Fibroblast of skin of back (primary cell): ENCODE measurements around the gene FHIT.

Experiments
- DNase-seq: peaks from one replicate; pipeline ENCODE4 v3.0.0-alpha.2; 2013

FHIT gene

GRCh38 chr3:59775761-59776325, 1475.4 kb downstream of the FHIT start:
- DNase-seq, result no peak

DNA sequence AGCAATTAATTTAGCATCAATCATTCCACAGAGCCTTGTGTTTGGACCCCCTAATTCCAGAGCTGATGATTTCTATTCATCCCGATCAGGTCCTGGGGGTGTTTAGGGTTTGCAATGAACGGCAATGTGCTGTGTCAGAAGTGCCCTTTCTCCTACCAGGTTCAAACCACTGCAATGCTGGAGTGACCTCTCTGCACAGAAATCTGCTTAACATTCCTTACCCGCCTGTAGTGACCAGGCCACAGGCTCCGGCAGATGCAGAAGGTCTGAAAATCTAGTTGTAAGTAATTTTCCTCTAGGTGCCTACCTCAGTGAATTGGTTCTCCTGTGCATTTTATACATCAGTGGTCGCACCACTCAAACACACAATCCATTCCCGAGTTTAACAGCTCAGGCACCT, 1476.1 kb downstream of the FHIT start:
- no peak for DNase-seq

DNA sequence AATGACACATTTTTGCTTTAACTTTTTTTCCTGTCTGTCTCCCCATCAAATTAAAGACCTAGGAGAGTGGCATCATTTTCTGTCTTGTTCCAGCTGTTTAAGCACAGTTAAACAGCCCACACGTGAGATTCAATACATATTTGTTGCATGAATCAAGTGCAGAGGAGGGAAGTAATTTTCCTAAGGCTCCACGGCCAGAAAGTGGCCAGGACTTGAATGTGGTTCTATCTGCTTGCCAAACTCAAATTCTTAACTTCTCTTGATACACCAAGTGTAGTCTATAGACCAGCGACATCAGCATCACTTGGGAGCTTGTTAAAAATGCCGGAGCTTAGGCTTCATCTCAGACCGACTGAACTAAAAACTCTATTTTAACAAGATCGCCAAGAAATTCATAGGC, 1476.6 kb downstream of the FHIT start:
- peak; percentile 83 for DNase-seq

DNA sequence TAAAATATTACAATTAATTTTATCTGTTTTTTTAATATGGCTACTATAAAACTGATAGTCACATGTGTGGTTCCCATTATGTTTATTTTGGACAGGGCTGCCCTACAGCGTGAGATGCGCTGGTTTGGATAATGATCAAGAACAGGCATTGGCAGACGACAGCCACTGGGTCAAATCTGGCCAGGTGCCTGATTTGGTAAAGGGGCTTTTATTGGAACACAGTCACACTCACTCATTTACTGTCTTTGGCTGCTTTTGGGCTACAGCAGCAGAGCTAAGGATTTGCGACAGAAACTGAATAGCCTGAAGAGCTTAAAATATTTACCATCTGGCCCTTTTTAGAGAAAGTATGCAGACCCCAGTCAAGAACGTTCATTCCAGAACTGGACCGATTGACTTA, 1477.3 kb downstream of the FHIT start:
- no peak for DNase-seq

DNA sequence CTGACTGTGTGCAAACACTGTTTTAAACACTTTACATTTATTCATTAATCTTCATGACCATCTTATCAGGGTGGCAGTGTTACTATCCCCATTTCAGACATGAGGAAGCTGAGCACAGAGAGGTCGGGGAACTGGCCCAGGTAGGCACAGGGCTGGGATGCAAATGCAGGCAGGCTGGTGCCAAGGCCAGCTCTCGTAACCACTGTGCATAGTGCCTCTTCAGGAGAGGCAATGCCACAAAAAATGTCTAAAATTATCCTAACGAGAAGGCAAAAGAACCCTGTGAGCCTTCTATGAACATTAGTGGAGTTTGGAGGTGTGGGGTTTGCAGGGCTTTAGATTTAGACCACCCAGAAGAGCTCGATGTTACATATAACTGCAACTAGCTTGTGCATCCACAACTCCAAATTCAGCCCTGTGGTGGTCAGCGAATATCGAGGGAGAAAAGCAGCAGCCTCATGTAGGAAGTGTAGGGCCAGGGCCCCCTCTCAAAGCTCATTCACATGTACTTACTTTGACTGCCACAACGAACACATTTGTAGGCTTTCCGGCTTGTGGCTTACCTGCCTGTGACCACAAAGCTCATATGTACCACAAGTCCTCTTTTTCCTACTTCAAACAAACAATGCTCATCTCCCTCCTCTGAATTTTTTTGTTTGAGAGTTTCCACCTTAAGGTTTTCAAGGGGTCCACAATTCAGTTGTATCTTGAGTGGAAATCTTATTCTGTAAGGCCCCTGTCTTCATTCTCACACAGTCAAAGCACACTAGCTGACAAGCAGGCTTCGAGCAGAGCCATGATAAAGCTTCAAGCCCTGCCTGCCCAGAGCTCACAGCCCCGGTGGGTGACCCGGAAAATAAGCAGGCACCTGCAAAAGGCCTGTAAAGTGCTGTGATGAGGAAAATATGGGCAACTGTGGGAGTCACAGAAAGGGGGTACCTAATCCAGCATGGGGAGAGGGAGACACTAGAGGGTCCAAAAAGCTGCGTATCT, 1478.5 kb downstream of the FHIT start:
- DNase-seq, result no peak

- peak; percentile 96 for DNase-seq
Observed at GRCh38 chr3:59771768-59772181, 1479.5 kb downstream of the FHIT start.

DNA sequence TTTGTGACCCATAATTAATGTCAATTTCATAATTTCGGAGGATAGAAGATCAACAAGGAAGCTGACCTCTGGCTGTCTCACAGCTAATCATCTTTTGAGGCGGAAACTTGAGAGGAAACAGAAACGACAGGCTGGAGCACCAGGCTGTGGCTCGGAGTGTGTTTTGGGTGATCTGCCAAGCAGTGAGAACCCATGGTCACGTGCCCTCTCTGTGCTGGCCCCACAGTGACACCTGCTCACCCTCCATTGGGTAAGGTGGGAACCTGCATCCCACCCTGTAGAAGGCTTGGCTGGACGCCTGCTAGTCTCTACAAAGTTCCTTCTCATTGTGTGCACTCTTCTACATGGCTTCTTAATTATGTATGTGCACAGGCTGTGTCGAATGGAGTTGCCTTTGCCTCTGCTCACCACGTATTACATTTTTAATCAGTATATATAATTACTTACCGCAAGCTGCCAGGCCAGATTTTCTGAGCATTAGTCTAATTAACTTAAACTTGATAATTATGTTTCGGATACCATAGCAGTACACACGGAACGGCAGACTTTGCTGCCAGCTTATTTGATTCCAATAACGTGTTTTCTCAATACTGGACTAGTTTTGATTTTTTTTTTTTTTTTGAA, 1482.0 kb downstream of the FHIT start:
- no peak for DNase-seq

- peak; percentile 75 for DNase-seq
Observed at GRCh38 chr3:59766200-59766872, 1484.9 kb downstream of the FHIT start.

DNA sequence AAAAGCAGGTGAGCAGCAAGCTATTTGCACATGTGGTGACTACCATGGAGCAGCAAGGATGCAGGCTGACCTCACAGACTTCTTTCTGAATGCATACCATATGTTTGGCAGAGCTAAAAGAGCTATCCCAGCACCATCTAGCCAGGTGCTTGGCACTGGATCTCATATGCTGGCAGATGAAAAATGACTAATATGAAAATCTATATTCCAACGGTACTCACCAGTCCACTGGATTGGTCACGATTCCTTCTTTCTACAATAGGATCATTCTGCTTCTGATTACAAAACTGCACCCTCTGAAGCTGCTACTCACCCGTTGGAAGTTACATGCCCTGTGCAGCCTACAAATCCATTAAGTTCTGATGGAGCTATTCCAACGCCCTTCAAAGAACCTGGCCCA, 1487.1 kb downstream of the FHIT start:
- DNase-seq, result no peak

GRCh38 chr3:59762941-59763340, 1488.3 kb downstream of the FHIT start:
- DNase-seq, result no peak

DNA sequence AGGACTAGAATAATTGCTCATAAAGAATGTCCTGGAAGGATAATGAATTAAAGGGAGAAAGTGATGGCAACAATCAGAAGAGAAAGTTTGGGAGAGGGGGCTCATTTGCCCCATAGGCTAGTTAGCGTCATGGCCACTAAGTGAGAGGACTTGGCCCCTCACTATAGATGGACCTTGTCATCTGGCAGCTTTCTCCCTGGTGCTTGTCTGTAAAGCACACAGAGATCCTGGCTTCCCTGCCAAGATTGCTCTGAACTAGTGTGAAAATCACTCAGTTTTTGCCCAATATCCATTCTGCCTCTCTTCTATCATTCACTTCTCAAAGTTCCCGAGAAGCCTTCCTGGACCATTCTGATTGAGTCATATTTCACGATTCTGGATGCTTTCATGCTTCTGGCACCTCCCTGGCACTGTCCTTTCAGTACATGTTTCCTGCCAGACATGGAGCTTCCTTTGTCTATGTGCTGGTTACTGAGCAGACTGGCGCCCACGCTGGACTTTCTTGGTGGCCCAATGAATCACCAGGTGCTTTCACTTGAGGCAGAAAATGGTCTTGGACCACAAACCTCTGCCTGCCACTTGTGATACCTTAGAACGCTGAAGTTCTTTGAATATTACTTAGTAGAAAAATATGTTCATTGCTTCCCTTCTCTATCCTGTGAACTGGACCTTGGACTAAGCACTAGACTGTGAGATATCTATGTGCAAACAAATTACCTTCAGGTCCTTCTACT, 1491.8 kb downstream of the FHIT start:
- DNase-seq, result no peak

DNA sequence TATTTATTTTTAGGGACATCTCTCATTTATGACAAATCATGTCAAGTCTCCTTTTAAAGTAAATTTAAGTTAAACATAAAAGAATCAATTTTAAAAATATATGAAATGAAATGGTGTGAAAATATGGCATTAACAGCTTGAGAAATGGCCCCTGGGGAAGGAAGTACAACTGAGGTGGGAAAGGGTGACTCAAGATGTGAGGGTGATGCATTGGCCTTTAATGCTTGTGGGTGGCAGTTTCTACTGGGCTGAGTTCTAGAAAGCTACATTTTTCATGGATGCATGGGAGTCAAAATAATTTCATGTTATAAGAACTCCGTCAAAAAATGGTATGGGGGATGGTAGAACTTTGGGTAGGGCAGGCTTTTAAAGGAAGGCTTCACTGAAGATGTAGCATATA, 1492.6 kb downstream of the FHIT start:
- DNase-seq, result no peak

GRCh38 chr3:59756934-59757333, 1494.3 kb downstream of the FHIT start:
- no peak for DNase-seq

- DNase-seq, result peak; percentile 40
Observed at GRCh38 chr3:59754456-59755129, 1496.7 kb downstream of the FHIT start.

DNA sequence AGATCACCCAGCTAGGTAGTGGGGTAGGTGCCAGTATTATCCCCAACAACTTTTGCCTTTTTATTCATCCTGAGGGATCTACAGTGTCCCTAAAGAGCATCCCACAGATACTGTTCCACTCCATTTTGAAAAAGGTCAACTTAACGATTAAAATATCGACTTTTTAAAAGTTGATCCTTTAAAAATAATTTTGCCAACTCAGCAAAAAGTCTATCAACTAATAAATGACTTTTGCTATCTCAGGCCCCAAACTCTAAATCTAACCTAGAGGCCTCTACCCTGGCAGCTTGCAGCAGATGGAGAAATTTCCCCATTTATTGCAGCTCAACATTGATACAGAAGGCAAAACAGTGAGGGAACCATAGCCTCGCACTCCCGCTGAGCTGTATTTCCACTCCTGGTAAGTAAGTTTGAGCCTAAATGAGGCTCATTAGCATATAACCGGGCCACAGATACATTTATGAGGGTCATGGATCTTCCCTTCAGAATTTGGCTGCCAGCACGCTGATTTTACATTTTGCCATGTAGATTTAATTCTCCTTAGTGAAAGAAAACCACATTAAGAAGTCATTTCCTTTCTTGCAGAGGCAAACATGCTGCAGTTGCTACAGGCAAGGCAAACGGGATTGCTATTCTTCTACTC, 1497.3 kb downstream of the FHIT start:
- DNase-seq, result no peak

DNA sequence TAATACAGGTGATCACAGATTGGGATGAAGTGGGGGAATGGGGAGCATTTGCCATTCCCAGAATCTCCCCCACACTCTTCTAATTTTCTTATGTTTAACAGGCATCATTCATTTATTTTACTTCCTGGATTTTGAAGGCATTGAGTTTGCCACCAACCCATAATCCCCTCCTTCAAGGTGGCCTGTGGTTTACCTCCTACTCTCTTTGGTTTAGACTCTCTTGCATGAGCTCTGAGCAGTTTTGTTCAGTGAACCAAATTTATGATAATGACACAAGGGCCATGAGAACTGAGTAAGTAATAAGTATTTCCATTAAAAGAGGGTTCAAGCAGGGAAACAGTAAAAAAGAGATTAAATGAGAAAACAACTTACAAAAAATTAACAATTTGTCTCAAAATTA, 1498.3 kb downstream of the FHIT start:
- DNase-seq, result no peak

DNA sequence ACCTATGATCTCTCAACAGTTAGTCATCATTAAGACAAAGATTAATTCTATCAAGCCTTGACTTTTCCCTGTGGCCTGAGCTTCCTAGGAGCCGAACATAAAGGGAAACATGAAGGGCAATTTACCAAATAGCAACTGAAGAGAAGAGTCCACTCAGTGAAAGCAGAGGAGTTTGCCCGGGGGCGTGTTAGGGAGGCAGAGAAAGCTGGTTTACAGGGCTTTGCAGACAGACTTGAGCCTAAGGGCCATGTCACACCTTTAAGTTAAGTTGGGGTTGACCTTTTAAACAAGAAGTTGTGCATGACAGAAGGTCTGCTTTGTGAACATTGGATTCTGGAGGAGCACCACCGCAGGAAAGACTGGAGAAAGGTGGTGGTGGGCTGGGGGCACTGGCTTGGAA, 1499.6 kb downstream of the FHIT start:
- DNase-seq, result no peak

DNA sequence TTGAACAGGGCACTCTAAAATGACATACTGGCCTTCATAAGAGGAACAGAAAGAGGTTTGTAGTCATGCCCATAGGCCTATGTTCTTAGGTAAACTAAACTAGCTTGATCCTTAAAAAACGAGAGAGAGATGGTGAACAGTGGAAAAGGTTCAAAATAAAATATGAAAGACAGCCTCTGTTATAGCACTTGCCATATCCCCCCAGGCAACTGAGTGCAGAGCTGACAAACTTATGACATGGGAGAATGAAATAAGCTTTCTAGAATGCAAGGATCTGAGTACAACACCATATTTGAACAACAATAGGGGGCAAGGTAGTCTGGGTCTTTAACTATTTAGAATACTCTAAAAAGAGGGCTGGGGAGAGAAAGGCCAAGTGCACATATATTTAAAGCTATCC, 1500.9 kb downstream of the FHIT start:
- DNase-seq, result no peak

DNA sequence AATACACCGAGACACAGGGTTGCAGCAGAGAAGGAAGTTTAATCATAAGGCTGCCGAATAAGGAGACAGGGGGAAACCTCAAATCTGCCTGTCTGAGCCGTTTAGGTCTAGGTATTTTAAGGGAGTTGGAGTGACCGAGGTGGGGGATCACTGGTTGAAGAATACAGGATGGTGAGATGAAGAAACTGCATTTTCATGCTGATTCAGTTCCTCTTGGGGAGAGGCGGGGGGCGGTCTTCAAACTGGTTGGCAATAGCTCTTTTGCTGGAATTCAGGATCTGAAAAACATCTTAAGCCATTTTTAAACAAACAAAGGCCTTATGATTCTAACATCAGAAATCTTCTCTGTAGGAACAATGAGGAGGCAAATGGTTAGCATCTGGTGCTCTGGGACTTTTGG, 1502.0 kb downstream of the FHIT start:
- DNase-seq, result no peak

DNA sequence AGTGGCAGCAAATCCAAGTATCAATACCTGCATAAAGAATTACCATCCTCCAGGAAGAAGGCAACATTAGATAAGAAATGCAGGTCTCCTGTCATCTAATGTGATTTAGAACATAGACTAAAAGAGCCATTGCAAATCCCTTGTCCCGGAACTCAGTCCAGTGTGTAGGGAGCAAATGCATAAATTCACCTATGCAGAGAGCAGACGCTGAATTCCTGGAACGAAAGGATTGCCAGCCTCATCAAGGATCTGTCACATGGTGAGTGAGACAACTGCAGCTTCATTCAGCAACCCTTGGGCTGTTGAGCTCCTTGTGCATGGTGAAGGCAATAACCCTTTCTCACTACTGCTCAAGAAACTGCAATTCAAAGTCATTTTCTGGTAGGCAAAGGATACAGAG, 1504.7 kb downstream of the FHIT start:
- no peak for DNase-seq

DNA sequence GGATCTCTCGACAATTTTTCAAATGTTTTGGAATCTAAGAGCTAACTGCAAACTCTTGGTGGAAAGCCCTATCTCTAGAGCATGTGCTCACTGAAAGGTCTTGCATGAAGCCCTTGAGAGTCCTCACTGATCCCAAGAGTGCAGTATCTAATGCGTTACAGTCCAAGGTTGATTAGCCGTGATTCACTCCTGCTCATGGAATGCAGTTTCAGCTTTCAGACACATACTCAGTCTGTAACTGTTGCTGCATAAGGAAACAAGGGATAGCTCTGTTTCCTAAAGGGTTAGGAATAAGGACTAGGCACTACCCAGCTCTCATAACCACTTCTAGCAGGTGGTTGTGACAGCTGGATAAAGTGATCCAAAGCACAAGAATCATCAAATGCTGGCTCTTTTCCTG, 1514.0 kb downstream of the FHIT start:
- DNase-seq, result no peak
